ENCODE measurements around the gene SRGAP3.

Gene SRGAP3

DNA sequence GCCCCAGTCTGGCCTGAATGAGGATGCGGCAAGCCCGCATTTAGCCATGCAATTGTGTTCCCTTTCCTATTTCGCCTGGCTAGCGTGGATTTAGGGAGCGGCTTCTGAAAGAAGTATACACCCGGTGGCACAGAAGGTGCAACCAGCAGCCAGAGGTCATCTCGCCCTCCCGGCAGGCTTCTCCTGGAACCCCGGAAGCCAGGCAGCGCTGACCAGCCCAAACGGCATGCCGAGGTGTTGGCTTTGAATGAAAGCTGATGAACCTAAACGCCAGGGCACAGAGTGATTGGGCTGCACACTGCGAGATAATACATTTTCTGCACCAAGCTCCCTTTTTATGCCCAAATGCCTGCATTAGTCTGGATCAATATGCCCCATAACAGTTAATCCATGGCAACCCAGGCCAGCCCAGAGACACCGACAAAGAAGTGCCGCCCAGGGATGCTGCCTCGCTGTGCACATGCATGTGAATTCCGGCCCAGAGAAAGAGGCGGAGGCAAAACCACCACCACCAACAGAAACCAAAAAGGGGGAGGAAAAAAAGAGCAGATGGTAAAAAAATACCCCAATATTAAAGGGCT, 1.4 kb downstream of the SRGAP3 start:
- no peak for DNase-seq (ENCODE audit: low spot score)
- in situ Hi-C loops (cut with MboI; ENCODE audit: low pct_unique_long_range_greater_than_20kb, low sequenced_read_pairs, unreplicated experiment), result no loop called here
- TF ChIP-seq CTCF (IDR thresholded peaks at IDR 0.05; ENCODE audit: extremely low read depth, insufficient read depth, missing control alignments), result no peak

DNA sequence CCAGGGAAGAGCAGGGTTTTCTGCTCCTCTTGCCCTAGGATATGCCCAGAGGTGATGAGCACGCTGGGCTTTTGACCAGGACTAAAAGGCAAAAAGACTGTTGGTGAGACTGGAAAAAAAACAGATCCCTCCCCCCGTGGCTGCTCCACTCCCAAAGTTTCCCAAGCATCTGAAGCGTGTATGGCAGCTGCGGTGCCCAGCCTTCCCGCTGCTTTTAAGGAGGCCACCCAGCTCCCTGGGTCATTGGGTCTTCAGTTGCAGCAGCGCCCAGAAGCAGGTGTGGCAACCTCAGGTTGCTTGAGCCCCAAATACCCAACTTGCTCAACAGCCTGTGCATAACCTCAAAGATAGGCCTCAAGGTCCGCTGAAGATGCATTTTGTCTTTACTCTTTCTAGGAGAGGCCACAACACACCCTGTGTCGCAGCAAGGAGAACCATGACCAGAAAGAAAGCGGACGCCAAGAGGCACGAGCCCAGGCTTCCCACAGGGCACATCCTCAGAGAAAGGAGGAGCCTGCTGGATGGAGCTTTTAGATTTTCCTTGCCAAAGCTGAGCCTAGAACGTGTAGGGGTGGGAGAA, 2.0 kb downstream of the SRGAP3 start:
- TF ChIP-seq CTCF (IDR thresholded peaks at IDR 0.05; ENCODE audit: extremely low read depth, insufficient read depth, missing control alignments), result no peak
- in situ Hi-C loops (cut with MboI; ENCODE audit: low pct_unique_long_range_greater_than_20kb, low sequenced_read_pairs, unreplicated experiment), result no loop called here
- no peak for DNase-seq (ENCODE audit: low spot score)

GRCh38 chr3:9246189-9246588, 3.3 kb downstream of the SRGAP3 start:
- DNase-seq (ENCODE audit: low spot score), result no peak
- TF ChIP-seq CTCF (IDR thresholded peaks at IDR 0.05; ENCODE audit: extremely low read depth, insufficient read depth, missing control alignments), result no peak
- in situ Hi-C loops (cut with MboI; ENCODE audit: low pct_unique_long_range_greater_than_20kb, low sequenced_read_pairs, unreplicated experiment), result no loop called here

GRCh38 chr3:9244495-9245183, 4.8 kb downstream of the SRGAP3 start:
- in situ Hi-C loops (cut with MboI; ENCODE audit: low pct_unique_long_range_greater_than_20kb, low sequenced_read_pairs, unreplicated experiment), result no loop called here
- no peak for DNase-seq (ENCODE audit: low spot score)
- TF ChIP-seq CTCF (IDR thresholded peaks at IDR 0.05; ENCODE audit: extremely low read depth, insufficient read depth, missing control alignments), result no peak

DNA sequence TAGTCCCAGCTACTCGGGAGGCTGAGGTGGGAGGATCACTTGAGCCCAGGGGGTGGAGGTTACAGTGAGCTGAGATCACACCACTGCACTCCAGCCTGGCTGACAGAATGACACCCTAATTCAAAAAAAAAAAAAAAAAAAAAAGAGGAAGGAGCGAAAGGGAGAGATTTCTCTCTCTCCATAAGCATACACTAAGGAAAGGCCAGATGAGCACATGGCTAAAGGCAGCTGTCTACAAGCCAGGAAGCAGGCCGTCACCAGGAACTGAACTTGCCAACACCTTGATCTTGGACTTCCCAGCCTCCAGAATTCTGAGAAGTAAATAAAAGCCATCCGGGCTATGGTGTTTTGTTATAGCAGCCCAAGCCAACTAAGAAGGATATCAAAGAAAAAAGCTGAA, 7.5 kb downstream of the SRGAP3 start:
- DNase-seq (ENCODE audit: low spot score), result no peak
- TF ChIP-seq CTCF (IDR thresholded peaks at IDR 0.05; ENCODE audit: extremely low read depth, insufficient read depth, missing control alignments), result no peak
- in situ Hi-C loops (cut with MboI; ENCODE audit: low pct_unique_long_range_greater_than_20kb, low sequenced_read_pairs, unreplicated experiment), result no loop called here

DNA sequence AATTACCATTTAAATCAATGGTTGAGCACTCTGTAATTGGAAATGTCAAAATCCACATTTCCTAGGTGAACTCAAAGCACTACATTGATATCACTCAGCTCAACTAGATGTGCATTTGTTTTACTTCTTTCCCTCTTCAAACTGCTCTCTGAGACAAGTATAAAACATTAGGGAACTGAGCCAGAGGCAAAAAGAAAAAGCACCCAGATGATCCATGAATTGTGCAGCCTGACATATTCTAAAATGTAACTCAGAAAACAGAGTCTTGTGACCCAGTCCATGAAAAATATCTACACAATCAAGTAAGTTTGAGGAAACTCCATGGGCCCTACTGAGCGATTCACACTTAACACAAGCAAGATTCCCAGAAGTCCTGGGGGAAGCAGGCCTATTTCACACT, 9.8 kb downstream of the SRGAP3 start:
- in situ Hi-C loops (cut with MboI; ENCODE audit: low pct_unique_long_range_greater_than_20kb, low sequenced_read_pairs, unreplicated experiment), result no loop called here
- no peak for TF ChIP-seq CTCF (IDR thresholded peaks at IDR 0.05; ENCODE audit: extremely low read depth, insufficient read depth, missing control alignments)
- DNase-seq (ENCODE audit: low spot score), result no peak
